SK-N-MC (cell line): ENCODE results near the gene LRRC37A.
"Not testable (repeated sequence)": the region's sequence is repeated elsewhere in the genome, so short reads cannot be mapped to it uniquely, and the experiment has no call there.

Experiments
- DNase-seq: peaks from one replicate; pipeline ENCODE4 v3.0.0-alpha.2; 2011; ENCODE audit warnings: low read depth, low spot score
- H3K27ac ChIP-seq: fragments of 200-600 bp; sonication (generic); 2 replicates; pipeline ENCODE4 v1.5.1; 2016; ENCODE audit warnings: mixed run types
- H3K36me3 ChIP-seq: fragments of 200-600 bp; sonication (generic); 2 replicates; pipeline ENCODE4 v1.6.1; 2017; ENCODE audit warnings: antibody characterized with exemption, low read length, mixed read lengths; ENCODE audit not compliant: insufficient read depth
- H3K4me3 ChIP-seq: fragments of 200-600 bp; sonication (generic); 2 replicates; pipeline ENCODE4 v1.5.1; 2016
- H3K9ac ChIP-seq: fragments of 200-600 bp; sonication (generic); 2 replicates; pipeline ENCODE4 v1.8.0; 2017; ENCODE audit warnings: mixed run types, mixed read lengths; ENCODE audit not compliant: insufficient read length
- H3K9me3 ChIP-seq: fragments of 200-600 bp; sonication (generic); 2 replicates; pipeline ENCODE4 v1.6.1; 2017; ENCODE audit warnings: low read depth, mild to moderate bottlenecking, antibody characterized with exemption, low read length, moderate library complexity, mixed read lengths
- EZH2 ChIP-seq: fragments of 200-600 bp; sonication (generic); IDR thresholded peaks from one replicate; pipeline ENCODE4 v1.6.1; 2017; ENCODE audit warnings: antibody characterized with exemption
- FOXP2 ChIP-seq: optimal IDR thresholded peaks from 2 replicates; pipeline ENCODE3; 2011; ENCODE audit warnings: mild to moderate bottlenecking, moderate library complexity; ENCODE audit not compliant: insufficient read depth; ENCODE audit errors: extremely low read length, control extremely low read depth
- POLR2AphosphoS5 ChIP-seq: IDR thresholded peaks from 2 replicates; pipeline ENCODE4 v1.6.1; 2012; ENCODE audit warnings: mild to moderate bottlenecking, low read depth, low read length, borderline replicate concordance

LRRC37A gene

DNA sequence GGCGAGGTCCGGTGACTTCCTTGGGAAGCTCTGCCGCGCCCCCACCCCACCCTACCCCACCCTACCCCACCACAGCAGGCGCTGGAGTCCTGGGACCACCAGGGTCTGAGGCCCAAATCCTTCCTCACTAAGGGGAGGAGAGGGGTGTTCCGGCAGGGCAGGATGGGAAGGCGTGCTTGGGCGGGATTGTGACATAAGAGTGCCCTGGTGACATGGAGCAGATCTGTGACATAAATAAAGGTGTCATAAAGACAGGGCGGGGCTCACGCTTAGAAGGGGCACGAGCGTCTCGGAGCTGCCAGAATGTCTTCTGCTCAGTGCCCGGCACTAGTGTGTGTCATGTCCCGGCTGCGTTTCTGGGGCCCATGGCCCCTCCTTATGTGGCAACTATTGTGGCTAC, at the start of gene LRRC37A:
TSS of gene LRRC37A (plus strand) at position 301 of the 400 bp plus-strand sequence. CDS start at position 304, 3 bp downstream.
- H3K9ac ChIP-seq, H3K4me3 ChIP-seq, DNase-seq, H3K27ac ChIP-seq, H3K9me3 ChIP-seq, H3K36me3 ChIP-seq: not testable (repeated sequence)

GRCh38 chr17:46249153-46249552, 45.8 kb upstream of the LRRC37A start:
- not testable (repeated sequence) for H3K9ac ChIP-seq, H3K36me3 ChIP-seq, H3K27ac ChIP-seq, DNase-seq, H3K4me3 ChIP-seq, H3K9me3 ChIP-seq

DNA sequence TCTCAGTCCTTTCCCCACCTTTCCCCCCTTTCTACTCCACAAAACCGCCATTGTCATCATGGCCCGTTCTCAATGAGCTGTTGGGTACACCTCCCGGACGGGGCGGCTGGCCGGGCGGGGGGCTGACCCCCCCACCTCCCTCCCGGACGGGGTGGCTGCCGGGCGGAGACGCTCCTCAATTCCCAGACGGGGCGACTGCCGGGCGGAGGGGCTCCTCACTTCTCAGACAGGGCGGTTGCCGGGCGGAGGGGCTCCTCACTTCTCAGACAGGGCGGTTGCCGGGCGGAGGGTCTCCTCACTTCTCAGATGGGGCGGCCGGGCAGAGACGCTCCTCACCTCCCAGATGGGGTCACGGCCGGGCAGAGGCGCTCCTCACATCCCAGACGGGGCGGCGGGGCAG, 42.1 kb upstream of the LRRC37A start:
- not testable (repeated sequence) for H3K9me3 ChIP-seq, H3K36me3 ChIP-seq, H3K4me3 ChIP-seq, H3K9ac ChIP-seq, DNase-seq, H3K27ac ChIP-seq

DNA sequence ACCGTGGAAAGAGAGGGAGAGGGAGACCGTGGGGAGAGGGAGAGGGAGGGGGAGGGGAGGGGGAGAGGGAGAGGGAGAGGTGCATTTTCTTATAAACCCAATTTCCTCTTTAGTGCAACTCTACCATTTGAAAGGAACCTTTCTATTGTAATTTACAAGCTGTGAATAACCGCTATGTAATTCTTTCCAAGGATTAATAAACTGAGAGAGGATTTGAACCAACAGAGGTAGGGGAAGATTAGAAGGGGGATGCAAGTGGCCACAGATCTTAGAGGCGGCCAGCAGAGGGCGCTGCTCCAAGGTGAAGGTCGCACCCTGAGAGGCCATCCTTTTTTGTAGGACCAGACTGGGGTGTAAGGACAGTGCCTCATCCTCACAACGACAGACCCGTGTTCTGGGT, 41.2 kb upstream of the LRRC37A start:
- not testable (repeated sequence) for DNase-seq, H3K27ac ChIP-seq, H3K36me3 ChIP-seq, H3K4me3 ChIP-seq, H3K9ac ChIP-seq, H3K9me3 ChIP-seq

DNA sequence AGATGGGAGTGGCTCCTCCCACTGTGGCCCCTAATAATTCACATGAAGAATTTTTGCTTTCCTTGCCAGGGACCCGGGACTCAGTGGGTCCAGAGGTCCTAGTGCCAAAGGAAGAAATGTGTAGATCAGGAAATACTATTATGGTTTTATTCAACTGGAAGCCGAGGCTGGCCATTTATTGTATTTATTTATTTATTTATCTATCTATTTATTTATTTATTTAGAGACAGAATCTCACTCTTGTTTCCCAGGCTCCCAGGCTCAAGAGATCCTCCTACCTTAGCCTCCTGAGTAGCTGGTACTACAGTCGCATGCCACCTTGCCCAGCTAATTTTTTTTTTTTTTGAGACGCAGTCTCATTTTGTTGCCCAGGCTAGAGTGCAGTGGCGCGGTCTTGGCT, 40.7 kb upstream of the LRRC37A start:
- H3K9me3 ChIP-seq, DNase-seq, H3K27ac ChIP-seq, H3K4me3 ChIP-seq, H3K36me3 ChIP-seq, H3K9ac ChIP-seq: not testable (repeated sequence)

GRCh38 chr17:46256369-46256768, 38.6 kb upstream of the LRRC37A start:
- not testable (repeated sequence) for DNase-seq, H3K27ac ChIP-seq, H3K36me3 ChIP-seq, H3K4me3 ChIP-seq, H3K9ac ChIP-seq, H3K9me3 ChIP-seq

DNA sequence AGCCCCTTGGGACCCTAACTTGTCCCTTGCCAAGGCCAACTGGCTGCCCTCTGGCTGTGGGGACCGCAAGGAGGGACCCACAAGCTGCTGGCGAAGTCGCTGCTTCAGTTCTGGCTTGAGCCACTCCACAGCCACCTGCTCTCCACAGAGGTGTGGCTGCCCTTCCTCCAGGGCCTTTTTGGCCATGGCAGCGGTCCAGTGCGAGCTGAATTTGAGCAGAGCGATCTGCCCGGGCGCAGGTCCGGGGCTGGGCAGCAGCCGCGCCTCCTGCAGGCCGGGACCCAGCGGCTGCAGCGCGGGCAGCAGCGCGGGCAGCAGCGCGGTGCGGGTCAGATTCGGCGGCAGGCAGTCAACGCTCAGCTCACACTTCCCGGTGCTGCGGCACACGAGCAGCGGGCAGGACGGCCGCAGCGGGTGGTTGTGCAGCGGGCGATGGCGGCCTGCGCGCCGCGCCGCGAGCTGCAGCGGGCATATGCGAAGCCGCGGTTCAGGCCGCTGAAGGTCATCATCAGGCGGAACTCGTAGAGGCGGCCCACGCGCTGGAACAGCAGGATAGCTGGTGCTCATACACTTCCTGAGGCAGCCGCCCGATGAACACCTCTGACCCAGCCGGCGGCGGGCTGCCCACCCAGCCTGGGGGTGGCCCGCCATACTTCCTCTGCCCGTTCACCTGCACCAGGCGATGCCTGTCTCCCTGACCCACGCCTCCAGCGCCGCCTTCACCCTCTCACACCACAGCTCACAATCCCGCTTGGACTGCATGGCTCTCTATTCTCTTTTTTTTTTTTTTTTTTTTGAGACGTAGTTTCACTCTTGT, 34.9 kb upstream of the LRRC37A start:
- H3K4me3 ChIP-seq, DNase-seq, H3K36me3 ChIP-seq, H3K9me3 ChIP-seq, H3K27ac ChIP-seq, H3K9ac ChIP-seq: not testable (repeated sequence)

- Histone ChIP-seq H3K36me3 (no peaks in the 10 kb centered on the region), H3K9ac (no peak overlapping the region), H3K9me3 (no peaks in the 10 kb centered on the region), H3K4me3 (no peak overlapping the region), H3K27ac (no peak overlapping the region)
- TF ChIP-seq EZH2, result no peak
- DNase-seq, result no peak
Observed at GRCh38 chr17:46262271-46262670, 32.7 kb upstream of the LRRC37A start.

- Histone ChIP-seq H3K4me3 (0 out of 2 replicates have a peak overlapping the region, but pooled peaks have one; percentile 3), H3K9me3 (no peaks in the 10 kb centered on the region), H3K9ac (no peak overlapping the region), H3K36me3 (no peaks in the 10 kb centered on the region), H3K27ac (peak overlapping the region; percentile 6; the same call in 1 of the 2 replicates)
- TF ChIP-seq EZH2 (no peak), POLR2AphosphoS5 (no peak), FOXP2 (no peak)
- DNase-seq, result no peak
Observed at GRCh38 chr17:46264456-46265198, 30.3 kb upstream of the LRRC37A start.

GRCh38 chr17:46266063-46266655, 28.8 kb upstream of the LRRC37A start:
- not testable (repeated sequence) for H3K36me3 ChIP-seq, H3K9me3 ChIP-seq, H3K27ac ChIP-seq, DNase-seq
- Histone ChIP-seq H3K4me3 (peak overlapping the region; percentile 78), H3K9ac (peak overlapping the region; percentile 77)
